GM23248 (cell line): ENCODE results near the gene CTNNA3.

ENCODE experiments used
- EZH2 ChIP-seq: fragments of 200-600 bp; sonication (generic); IDR thresholded peaks from 2 replicates; pipeline ENCODE4 v1.6.1; 2018; ENCODE audit warnings: antibody characterized with exemption, mild to moderate bottlenecking; ENCODE audit not compliant: insufficient read depth, poor library complexity, severe bottlenecking
- EZH2phosphoT487 ChIP-seq: fragments of 200-600 bp; sonication (generic); IDR thresholded peaks from 2 replicates; pipeline ENCODE4 v1.6.1; 2018; ENCODE audit warnings: antibody characterized with exemption, moderate library complexity, mild to moderate bottlenecking, low read depth; ENCODE audit not compliant: insufficient read depth

DNA sequence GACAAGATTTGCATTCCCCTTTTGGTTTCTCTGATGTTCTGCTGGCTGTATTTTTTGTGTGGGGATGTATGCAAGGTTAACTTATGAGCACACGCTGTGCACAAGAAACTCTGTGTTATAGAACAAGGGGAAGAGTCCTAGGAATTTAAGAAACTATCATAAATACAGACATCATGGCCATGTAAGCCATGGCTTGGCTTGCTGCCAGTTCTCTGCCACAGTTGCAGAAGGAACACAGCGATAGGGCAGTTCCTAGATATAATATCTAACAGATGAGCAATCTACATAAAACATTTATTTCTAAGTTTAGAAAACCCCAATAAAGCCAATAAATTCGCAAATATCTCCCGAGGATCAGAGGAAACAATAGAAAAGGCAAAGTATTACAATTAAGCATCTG, 616.9 kb downstream of the CTNNA3 start:
- no peak for TF ChIP-seq EZH2
- no peak for TF ChIP-seq EZH2phosphoT487
